WI38 (cell line): ENCODE results near the gene TMEM19.
A peak's percentile ranks its signal among the peaks of the same experiment; 100 is the strongest.

ENCODE experiments used
- H3K4me3 ChIP-seq: 2 replicates; pipeline ENCODE4 v1.5.1; 2011; ENCODE audit warnings: low read depth, mild to moderate bottlenecking, control low read depth, low read length
- CTCF ChIP-seq: IDR thresholded peaks from 2 replicates; pipeline ENCODE4 v1.5.1; 2012; ENCODE audit warnings: low read depth, mild to moderate bottlenecking, control low read depth, low read length

TMEM19 gene

GRCh38 chr12:71655495-71655894 is 30.4 kb upstream of the TMEM19 start:
- no peak overlapping the region for H3K4me3 ChIP-seq
- TF ChIP-seq CTCF = no peak

- H3K4me3 ChIP-seq = no peak overlapping the region
- TF ChIP-seq CTCF = no peak
Observed at GRCh38 chr12:71655907-71656306, 30.0 kb upstream of the TMEM19 start.

- H3K4me3 ChIP-seq = no peak overlapping the region
- TF ChIP-seq CTCF = no peak
Observed at GRCh38 chr12:71656740-71657139, 29.1 kb upstream of the TMEM19 start.

GRCh38 chr12:71661977-71662530 is 23.8 kb upstream of the TMEM19 start:
- peak overlapping the region; percentile 74 for H3K4me3 ChIP-seq
- TF ChIP-seq CTCF = no peak

GRCh38 chr12:71662849-71663560 is 22.9 kb upstream of the TMEM19 start:
- H3K4me3 ChIP-seq = peak overlapping the region; percentile 74
- TF ChIP-seq CTCF = no peak

- peak within 1 kb of the TSS; percentile 74 for H3K4me3 ChIP-seq
- 0 out of 2 replicates have a peak, but pooled peaks have one; percentile 8 for TF ChIP-seq CTCF
Observed at GRCh38 chr12:71663561-71664410, 22.1 kb upstream of the TMEM19 start, which contains the start of the genes THAP2 and ZFC3H1. THAP2 (plus strand) TSS chr12:71664301; CDS start chr12:71664510, 209 bp downstream. ZFC3H1 (minus strand) TSS chr12:71663848; CDS start chr12:71663610, 238 bp downstream.
